Urinary bladder (tissue), 4 donors: ENCODE measurements around the gene PLPPR2. TPM values are rescaled to one million over a fixed set of nuclear protein-coding genes. Genes with fewer than 3 reads are reported as not detected.
A peak's percentile ranks its signal among the peaks of the same experiment; 100 is the strongest.
"Not testable (repeated sequence)": the region's sequence is repeated elsewhere in the genome, so short reads cannot be mapped to it uniquely, and the experiment has no call there.

Source experiments
- DNase-seq: peaks from one replicate; pipeline ENCODE4 v3.0.0-alpha.2; 2015; ENCODE audit errors: extremely low spot score
- H3K27ac ChIP-seq: one replicate; pipeline ENCODE4 v1.5.1; 2013; ENCODE audit warnings: low read depth, mild to moderate bottlenecking, moderate library complexity
- H3K36me3 ChIP-seq: one replicate; pipeline ENCODE4 v1.6.1; 2013; ENCODE audit warnings: mild to moderate bottlenecking, moderate library complexity; ENCODE audit not compliant: insufficient read depth
- H3K4me1 ChIP-seq: one replicate; pipeline ENCODE4 v1.6.1; 2013; ENCODE audit warnings: mild to moderate bottlenecking, moderate library complexity; ENCODE audit not compliant: insufficient read depth
- H3K4me3 ChIP-seq: one replicate; pipeline ENCODE4 v1.5.1; 2013; ENCODE audit warnings: low read depth, low read length
- WGBS: extraction: QIAGEN DNeasy Blood & Tissue Kit; methylation state at CpG from one replicate; pipeline ENCODE4 v1.1.7; 2013; 5-methylcytosine and 5-hydroxymethylcytosine counted together
- polyA plus RNA-seq: library from polyadenylated mRNA; stranded (reverse); fragments of 200-250 nt; gene quantifications from one replicate; pipeline ENCODE4 v1.2.3, GENCODE V29; 2013
- total RNA-seq: library from RNA; depleted of rRNA; stranded (reverse); fragments of >200 nt; gene quantifications from one replicate; pipeline ENCODE4 v1.2.3, GENCODE V29; 2014
- donor health status: healthy with polysubstance abuse.
- donor health status: healthy.

PLPPR2 gene
- total and polyA plus RNA-seq, 2 donors = 7.2 to 41.5 TPM

DNA sequence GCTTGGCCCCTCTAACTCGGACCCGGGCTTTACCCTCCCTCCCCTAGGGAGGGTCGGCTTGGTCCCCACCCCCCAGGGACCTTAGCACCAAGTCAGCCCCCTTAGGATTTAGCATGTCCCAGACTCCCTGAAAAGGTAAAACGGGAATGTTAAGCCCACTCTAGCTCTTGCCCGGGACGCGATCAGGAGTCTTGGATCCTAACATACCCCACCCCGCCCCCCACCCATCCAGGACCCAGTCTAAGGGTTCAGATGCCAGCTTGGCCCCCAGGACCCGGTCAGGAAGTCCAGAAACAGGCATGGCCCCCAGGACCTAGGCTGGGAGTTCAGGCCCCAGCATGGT is 28.4 kb downstream of the PLPPR2 start:
- under 1% methylated on average over 9 of the region's 9 CpGs for WGBS
- H3K27ac ChIP-seq = no peak overlapping the region
- DNase-seq = no peak

DNA sequence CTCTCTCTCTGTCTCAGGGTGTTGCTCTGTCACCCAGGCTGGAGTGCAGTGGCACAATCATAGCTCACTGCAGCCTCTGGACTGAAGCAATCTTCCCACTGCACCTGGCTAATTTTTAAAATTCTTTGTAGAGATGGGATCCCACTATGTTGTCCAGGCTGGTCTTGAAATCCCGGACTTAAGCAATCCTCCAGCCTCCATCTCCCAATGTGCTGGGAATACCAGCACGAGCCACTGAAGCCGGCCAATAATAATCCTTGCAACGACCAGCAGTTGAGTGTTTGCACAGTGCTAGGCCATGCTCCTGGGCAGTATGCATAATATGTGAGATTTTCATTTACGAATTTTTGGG is 29.5 kb downstream of the PLPPR2 start:
- no peaks in the 10 kb centered on the region for H3K4me1 ChIP-seq
- H3K36me3 ChIP-seq = no peaks in the 10 kb centered on the region
- WGBS = 82% methylated on average over 5 of the region's 5 CpGs
- no peak for DNase-seq
- no peak overlapping the region for H3K27ac ChIP-seq
- no peak overlapping the region for H3K4me3 ChIP-seq

More for the DNA sequence above, 28.4 kb downstream of the PLPPR2 start:
- no peaks in the 10 kb centered on the region for H3K4me1 ChIP-seq
- no peaks in the 10 kb centered on the region for H3K36me3 ChIP-seq
- H3K4me3 ChIP-seq = peak overlapping the region; percentile 1

DNA sequence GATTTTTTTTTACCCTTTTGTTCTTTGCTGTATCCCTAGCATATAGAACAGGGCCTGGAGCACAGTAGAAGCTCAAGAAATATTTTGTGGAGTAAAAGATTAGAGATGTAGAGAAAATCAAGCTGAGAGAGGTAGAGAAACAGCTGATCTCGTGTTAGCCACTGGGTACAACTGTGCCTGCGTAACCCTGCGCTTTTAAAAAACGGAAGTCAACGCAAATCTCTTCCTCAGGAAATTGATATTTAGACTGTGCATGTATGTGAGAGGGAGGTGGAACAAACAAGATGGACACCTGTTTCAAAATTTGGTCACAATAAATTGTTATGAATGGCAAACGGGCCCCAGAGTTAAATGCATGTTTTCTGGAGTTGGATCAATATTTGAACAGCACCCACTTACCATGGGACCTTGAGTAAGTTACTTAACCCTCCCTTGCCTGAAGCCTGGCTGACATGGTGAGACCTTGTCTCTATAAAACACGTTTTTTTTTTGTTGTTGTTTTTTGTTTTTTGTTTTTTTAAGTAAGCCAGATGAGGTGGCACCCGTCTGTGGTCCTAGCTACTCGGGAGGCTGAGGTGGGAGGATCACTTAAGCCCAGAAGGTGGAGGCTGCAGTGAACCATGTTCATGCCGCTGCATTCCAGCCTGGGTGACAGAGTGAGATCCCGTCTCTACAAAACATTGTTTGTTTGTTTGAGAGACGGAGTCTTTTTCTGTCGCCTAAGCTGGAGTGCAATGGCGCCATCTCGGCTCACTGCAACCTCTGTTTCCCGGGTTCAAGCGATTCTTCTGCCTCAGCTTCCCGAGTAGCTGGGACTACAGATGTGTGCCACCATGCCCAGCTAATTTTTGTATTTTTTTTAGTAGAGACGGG is 32.2 kb downstream of the PLPPR2 start:
- Histone ChIP-seq H3K4me1 (no peaks in the 10 kb centered on the region), H3K36me3 (no peaks in the 10 kb centered on the region), H3K4me3 (no peak overlapping the region), H3K27ac (no peak overlapping the region)
- whole genome bisulfite sequencing = 76% methylated on average over 19 of the region's 19 CpGs
- DNase-seq = no peak

DNA sequence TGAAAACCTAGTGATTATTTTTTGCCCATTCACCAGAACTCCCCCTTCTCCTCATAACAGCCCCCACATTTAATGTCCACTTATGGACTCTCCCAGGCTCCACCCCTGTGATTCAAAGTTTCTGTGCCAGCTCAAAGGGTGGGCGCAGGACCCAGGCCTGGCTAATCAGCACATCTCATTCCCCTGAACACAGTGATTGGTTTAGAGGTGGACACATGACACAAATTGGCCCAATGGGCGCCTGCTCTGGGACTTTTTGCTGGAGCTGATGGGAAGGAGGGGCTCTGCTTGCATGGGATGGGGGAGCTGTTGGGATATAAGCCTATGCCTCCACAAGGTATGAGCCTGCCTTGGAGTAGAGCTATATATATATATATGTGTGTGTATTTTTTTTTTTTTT is 35.1 kb downstream of the PLPPR2 start:
- H3K36me3 ChIP-seq = no peaks in the 10 kb centered on the region
- H3K27ac ChIP-seq = no peak overlapping the region
- no peaks in the 10 kb centered on the region for H3K4me1 ChIP-seq
- no peak for DNase-seq
- no peak overlapping the region for H3K4me3 ChIP-seq
- WGBS = 90% methylated on average over 2 of the region's 2 CpGs

DNA sequence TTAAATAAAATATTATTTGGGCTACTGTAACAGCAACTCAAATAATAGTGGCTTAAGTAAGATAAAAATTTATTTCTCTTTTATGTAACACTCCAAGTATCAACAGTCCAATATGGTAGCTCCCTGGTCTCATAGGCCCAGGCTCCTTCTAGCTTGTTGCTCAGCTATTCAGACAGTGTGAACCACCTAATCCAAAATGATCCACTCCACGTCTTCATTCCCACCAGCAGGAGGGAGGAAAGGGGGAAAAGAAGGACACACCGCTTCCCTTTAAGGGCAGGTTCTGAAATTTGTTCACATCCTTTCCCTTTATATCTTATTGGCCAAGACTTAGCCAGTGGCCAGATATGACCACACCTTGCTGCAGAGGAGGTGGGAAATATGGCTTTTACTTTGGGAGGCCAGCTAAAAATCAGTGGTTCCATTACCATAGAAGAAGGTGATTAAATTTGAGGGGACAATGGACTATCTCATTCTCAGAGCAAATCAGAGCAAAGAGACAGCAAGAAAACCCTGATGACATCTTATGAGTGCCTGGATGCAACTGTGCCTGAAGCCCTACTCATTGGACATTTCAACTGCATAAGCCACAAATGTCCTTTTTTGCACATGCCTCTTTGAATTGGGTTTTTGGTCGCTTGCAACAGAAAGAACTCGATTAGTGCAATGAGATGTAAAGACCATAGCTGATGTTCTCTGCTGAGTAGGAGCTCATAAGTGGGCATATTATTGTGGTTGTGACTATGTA is 35.9 kb downstream of the PLPPR2 start:
- no peaks in the 10 kb centered on the region for H3K36me3 ChIP-seq
- no peak overlapping the region for H3K4me3 ChIP-seq
- H3K4me1 ChIP-seq = no peaks in the 10 kb centered on the region
- WGBS = 72% methylated on average over 4 of the region's 4 CpGs
- no peak overlapping the region for H3K27ac ChIP-seq
- DNase-seq = no peak

DNA sequence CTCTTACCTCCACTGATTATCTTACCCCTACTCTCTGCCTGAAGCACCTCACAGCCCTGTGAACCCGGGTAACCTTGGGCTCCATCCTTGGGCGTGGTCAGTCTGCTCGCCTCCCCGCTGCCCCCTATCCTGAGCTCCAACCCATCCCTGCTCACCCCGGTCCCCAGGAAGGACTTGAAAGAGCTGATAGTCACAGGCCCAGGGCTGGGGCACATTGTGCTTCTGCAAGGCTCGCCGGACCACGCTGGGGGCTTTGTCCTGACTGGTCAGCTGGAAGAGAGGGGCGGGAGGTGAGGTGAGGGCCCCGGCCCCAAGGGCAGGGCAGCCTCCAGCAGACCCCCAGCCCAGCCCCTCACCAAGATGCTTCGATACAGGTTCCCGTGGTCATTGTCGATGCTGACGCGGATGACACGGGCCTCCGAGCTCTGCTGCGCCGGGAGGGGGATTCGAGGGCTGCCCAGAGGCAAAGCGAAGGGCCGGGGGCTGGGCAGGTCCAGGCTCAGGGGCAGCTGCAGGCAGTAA is 41.9 kb downstream of the PLPPR2 start:
- H3K27ac ChIP-seq = no peak overlapping the region
- H3K36me3 ChIP-seq = no peaks in the 10 kb centered on the region
- no peak for DNase-seq
- WGBS = 88% methylated on average over 22 of the region's 22 CpGs
- no peak overlapping the region for H3K4me3 ChIP-seq
- H3K4me1 ChIP-seq = no peaks in the 10 kb centered on the region

DNA sequence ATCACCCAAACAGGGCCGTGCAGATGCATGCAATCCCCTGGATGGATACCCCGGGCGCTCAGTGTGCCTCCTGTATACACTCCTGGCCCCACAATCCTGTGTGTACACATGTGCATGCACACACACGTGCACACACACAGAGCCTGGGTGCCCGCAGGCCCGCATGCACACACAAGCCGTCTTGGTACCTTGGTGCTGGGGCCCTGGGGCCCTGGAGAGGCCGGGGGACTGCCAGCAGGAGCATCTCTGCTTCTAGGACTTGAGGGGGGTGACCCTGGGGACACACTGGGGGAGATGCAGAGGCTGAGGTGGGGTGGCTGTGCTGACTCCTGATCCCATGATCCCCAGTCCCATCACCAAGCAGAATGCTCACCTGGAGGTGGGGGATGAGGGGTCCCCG is 44.4 kb downstream of the PLPPR2 start:
- DNase-seq = no peak
- no peaks in the 10 kb centered on the region for H3K4me1 ChIP-seq
- H3K4me3 ChIP-seq = no peak overlapping the region
- H3K36me3 ChIP-seq = no peaks in the 10 kb centered on the region
- no peak overlapping the region for H3K27ac ChIP-seq
- WGBS = 92% methylated on average over 9 of the region's 9 CpGs

DNA sequence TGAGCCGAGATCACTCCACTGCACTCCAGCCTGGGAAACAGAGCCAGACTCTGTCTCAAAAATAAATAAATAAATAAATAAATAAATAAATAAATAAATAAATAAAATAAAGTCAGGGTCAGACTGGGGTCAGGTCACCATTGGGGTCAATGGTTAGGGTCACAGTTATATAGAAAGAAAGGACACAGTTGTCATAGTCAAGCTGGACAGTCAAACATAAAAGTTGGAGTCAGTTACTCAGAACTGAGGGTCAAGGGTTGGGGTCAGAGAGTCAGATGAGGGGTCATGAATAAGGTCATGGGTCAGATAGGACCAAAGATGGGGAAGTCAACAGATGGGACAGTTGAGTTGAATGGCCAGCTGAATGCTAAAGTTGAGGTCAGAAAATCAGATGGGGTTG is 45.6 kb downstream of the PLPPR2 start:
- Histone ChIP-seq H3K36me3 (no peaks in the 10 kb centered on the region), H3K4me1 (no peaks in the 10 kb centered on the region), H3K4me3 (no peak overlapping the region), H3K27ac (no peak overlapping the region)
- no peak for DNase-seq
- 74% methylated on average over 1 of the region's 1 CpG for WGBS

DNA sequence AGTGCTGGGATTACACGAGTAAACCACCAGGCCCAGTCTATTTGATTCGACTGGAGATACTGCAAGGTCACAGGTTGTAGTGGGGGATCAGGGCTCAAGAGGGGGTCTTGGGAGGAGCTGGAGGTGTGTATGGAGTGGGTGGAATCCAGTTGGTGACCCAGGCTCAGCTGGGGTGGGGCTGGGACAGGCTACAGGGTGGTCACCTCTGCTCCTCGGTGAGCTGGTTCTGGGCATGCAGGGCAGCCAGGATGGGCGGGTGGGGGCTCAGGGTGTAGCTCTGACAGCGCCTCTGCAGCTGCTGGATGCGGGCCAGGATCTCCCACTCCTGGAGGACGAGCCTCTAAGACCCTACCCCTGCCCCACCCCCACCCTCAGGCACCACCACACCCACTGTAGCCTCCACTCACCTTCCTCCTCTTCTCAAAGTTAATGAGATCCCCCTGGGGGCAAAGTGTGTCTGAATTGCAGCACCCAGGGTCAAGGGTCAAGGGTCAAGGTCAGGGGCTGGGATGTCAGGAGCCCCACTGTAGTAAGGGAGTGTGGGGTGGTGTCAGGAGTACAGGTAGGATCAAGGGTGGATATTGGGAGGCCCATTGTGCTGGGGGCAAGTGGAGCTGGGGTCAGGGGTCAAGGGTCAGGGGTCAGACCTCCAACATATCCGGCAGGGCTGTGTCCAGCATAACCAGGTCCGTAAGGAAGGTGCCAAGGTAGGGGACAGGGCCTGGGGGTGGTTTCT is 46.7 kb downstream of the PLPPR2 start:
- Histone ChIP-seq H3K27ac (no peak overlapping the region), H3K4me3 (no peak overlapping the region), H3K4me1 (no peaks in the 10 kb centered on the region), H3K36me3 (no peaks in the 10 kb centered on the region)
- DNase-seq = no peak
- 79% methylated on average over 9 of the region's 9 CpGs for WGBS

DNA sequence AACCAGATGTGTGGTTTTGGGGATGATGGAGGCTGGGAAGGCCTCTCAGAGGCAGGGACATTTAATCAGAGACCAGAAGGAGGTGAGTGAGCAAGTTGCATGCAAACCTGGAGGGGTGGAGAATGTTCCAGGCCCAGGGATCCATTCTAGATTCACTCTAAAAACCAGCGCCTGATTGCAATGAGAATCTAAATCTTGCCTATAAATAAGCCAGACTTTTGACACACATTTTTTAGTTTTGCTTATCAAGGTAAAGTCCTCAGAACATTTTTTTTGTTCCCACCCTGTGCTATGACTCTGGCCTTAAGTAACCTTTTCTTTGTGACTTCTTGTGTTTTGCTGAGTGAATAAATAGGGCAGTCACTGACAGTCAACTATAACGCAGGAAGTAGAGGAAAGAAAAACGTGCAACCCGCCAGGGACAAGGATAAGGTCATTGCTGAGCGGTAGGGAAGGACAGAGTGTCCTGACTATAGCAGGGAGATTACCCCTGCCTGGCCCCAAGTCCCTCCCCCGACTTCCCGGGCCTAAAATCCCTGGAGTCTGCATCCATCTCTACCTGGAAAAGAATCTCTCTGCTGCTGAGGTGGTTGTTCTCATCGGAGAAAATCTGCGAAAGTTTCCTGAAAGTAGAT is 49.5 kb downstream of the PLPPR2 start:
- H3K36me3 ChIP-seq = no peaks in the 10 kb centered on the region
- WGBS = 54% methylated on average over 9 of the region's 9 CpGs
- H3K4me3 ChIP-seq = no peak overlapping the region
- DNase-seq = no peak
- H3K4me1 ChIP-seq = no peaks in the 10 kb centered on the region
- H3K27ac ChIP-seq = no peak overlapping the region

DNA sequence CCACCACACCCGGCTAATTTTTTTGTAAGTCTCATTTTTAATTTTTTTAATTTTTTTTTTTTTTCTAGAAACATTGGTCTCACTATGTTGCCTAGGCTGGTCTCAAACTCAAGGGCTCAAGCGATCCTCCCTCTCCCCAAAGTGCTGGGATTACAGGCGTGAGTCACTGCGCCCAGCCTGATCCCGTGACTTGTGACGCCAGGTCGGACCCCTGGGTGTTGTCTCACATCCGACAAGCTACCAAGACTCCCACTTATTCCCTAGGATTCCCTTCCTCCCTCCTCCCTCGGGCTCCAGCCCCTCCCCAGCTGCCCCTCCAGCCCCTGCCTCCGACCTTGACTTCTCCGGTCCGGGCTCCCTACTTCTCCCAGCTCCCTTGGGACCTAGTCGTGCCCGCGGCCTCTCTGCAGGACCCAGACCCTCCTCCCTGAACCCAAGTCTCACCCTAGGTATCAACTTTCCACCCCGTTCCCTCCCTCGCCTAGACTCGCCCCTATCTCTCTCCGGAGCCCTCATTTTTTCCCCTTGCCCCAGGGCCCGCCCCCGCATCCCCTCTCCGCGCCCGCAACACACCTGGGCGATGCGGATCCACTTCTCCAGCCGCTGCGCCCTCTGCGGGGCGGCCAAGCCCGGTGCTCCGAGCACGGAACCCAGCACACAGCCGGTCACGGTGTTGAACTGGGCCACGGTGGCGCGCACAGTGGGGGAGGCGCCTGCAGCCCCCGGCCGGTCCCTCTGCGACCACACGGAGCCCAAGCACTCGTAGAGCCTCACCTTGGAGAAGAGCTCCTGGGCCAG is 50.8 kb downstream of the PLPPR2 start:
- no peak overlapping the region for H3K4me3 ChIP-seq
- WGBS = 33% methylated on average over 44 of the region's 44 CpGs
- no peak for DNase-seq
- no peaks in the 10 kb centered on the region for H3K36me3 ChIP-seq
- H3K27ac ChIP-seq = no peak overlapping the region
- no peaks in the 10 kb centered on the region for H3K4me1 ChIP-seq

DNA sequence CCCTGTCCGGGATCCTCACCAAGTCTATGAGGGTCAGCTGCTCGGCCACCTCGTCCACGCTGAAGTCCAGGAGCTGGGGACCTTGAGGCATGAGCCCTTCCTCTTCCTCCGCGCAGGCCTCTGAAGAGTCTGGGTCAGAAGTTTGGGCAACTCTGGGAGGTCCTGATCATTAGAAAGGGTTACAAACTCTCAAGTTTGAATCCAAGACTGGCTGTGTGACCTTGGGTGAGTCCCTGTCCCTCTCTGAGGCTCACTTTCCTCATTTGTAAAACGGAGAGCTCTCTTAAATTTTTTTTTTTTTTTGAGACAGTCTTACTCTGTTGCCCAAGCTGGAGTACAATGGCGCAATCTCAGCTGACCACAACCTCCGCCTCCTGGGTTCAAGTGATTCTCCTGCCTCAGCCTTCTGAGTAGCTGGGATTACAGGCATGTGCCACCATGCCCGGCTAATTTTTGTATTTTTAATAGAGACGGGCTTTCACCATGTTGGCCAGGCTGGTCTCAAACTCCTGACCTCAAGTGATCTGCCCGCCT is 51.5 kb downstream of the PLPPR2 start:
- not testable (repeated sequence) for H3K4me1 ChIP-seq, H3K4me3 ChIP-seq, DNase-seq, H3K27ac ChIP-seq, H3K36me3 ChIP-seq
- WGBS = 78% methylated on average over 12 of the region's 12 CpGs
